ENCODE data around the gene UST. TPM values are rescaled to one million over a fixed set of nuclear protein-coding genes. Genes with fewer than 3 reads are reported as not detected.

Gene UST
- total RNA-seq, 1 experiment from 2014 or later = 32.1 TPM

GRCh38 chr6:149044528-149044927, 297.7 kb downstream of the UST start (continued):
- TF ChIP-seq ZNF232 (CRISPR knock-in tag; IDR thresholded peaks at IDR 0.05) = no peak

DNA sequence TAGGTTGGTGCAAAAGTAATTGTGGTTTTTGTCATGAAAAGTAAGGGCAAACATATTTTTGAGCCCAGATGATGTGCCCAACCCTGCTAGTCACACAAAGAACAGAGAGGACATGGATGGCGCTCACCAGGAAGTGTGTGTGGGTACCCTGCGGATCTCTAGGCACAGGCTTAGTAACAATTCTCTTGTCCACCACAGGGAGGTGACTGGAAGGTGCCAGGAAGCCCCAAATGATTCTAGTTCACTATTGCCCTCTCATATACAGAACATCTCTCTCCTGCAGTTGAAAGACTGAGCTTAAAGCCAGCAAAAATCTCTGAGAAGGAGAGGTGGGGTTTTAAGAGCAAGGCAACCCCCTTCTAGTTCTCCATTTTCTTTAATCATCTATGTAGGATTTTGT, 298.6 kb downstream of the UST start:
- Mint-ChIP-seq H3K36me3 (peaks cover 26% of the 10 kb centered on the region), H3K4me3 (no peak overlapping the region), H3K27me3 (ENCODE audit: low read depth) (no peaks in the 10 kb centered on the region), H3K9me3 (no peaks in the 10 kb centered on the region), H3K27ac (no peak overlapping the region), H3K4me1 (peaks cover 45% of the 10 kb centered on the region)
- CTCF ChIA-PET = interaction anchor here (1.2 to 1.8 kb wide), 3 partner anchors 9 to 468 kb away, joined by 3 to 9 read pairs (median 5); no protein-coding TSS in a partner anchor
- TF ChIP-seq ELF4 (CRISPR knock-in tag; IDR thresholded peaks at IDR 0.05; ENCODE audit: low read depth) (no peak), ZNF232 (CRISPR knock-in tag; IDR thresholded peaks at IDR 0.05) (no peak), ZNF671 (CRISPR knock-in tag; IDR thresholded peaks at IDR 0.05) (no peak), KAT7 (CRISPR knock-in tag; IDR thresholded peaks at IDR 0.05; ENCODE audit: borderline replicate concordance) (no peak), ZNF219 (CRISPR knock-in tag; IDR thresholded peaks at IDR 0.05; ENCODE audit: borderline replicate concordance) (no peak), MLX (CRISPR knock-in tag; IDR thresholded peaks at IDR 0.05) (no peak), RORB (CRISPR knock-in tag; IDR thresholded peaks at IDR 0.05) (no peak), ATF3 (CRISPR knock-in tag; conservative IDR thresholded peaks at IDR 0.05) (no peak)
- TF ChIP-seq, protein P1, sequence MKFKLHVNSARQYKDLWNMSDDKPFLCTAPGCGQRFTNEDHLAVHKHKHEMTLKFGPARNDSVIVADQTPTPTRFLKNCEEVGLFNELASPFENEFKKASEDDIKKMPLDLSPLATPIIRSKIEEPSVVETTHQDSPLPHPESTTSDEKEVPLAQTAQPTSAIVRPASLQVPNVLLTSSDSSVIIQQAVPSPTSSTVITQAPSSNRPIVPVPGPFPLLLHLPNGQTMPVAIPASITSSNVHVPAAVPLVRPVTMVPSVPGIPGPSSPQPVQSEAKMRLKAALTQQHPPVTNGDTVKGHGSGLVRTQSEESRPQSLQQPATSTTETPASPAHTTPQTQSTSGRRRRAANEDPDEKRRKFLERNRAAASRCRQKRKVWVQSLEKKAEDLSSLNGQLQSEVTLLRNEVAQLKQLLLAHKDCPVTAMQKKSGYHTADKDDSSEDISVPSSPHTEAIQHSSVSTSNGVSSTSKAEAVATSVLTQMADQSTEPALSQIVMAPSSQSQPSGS (CRISPR knock-in tag; IDR thresholded peaks at IDR 0.05; ENCODE audit: borderline replicate concordance, low read depth) = no peak
- TF ChIP-seq, protein P2, sequence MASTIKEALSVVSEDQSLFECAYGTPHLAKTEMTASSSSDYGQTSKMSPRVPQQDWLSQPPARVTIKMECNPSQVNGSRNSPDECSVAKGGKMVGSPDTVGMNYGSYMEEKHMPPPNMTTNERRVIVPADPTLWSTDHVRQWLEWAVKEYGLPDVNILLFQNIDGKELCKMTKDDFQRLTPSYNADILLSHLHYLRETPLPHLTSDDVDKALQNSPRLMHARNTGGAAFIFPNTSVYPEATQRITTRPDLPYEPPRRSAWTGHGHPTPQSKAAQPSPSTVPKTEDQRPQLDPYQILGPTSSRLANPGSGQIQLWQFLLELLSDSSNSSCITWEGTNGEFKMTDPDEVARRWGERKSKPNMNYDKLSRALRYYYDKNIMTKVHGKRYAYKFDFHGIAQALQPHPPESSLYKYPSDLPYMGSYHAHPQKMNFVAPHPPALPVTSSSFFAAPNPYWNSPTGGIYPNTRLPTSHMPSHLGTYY (CRISPR knock-in tag; IDR thresholded peaks at IDR 0.05) = no peak
- no peak for DNase-seq (ENCODE audit: low spot score)
- POLR2A ChIA-PET = interaction anchor here (0.6 kb wide), 1 partner anchor 123 kb away, joined by 5 read pairs; no protein-coding TSS in a partner anchor
- peak; percentile 67 for ATAC-seq

- peak overlapping the region; percentile 16; the same call in 1 of the 2 replicates for H3K4me3 Mint-ChIP-seq
- TF ChIP-seq ETV6 (CRISPR knock-in tag; IDR thresholded peaks at IDR 0.05) (peak; percentile 40; the same call in 1 of the 2 replicates), ZMAT4 (CRISPR knock-in tag; IDR thresholded peaks at IDR 0.05) (no peak), HMGA2 (CRISPR knock-in tag; IDR thresholded peaks at IDR 0.05) (no peak), TEAD4 (CRISPR knock-in tag; IDR thresholded peaks at IDR 0.05) (no peak), USF2 (CRISPR knock-in tag; IDR thresholded peaks at IDR 0.05) (no peak)
- DNase-seq (ENCODE audit: low spot score) (no peak), ATAC-seq (no peak)
- H3K27ac Mint-ChIP-seq = peak overlapping the region; percentile 53
- H3K9me3 Mint-ChIP-seq = no peaks in the 10 kb centered on the region
- peaks cover 27% of the 10 kb centered on the region for H3K36me3 Mint-ChIP-seq
- H3K4me1 Mint-ChIP-seq = peaks cover 54% of the 10 kb centered on the region
- ChIA-PET CTCF (interaction anchor here (1.2 to 1.8 kb wide), 3 partner anchors 8 to 468 kb away, joined by 3 to 9 read pairs (median 5); no protein-coding TSS in a partner anchor), POLR2A (interaction anchor here (0.6 kb wide), 1 partner anchor 124 kb away, joined by 5 read pairs; no protein-coding TSS in a partner anchor)
- no peaks in the 10 kb centered on the region for H3K27me3 Mint-ChIP-seq (ENCODE audit: low read depth)
These were observed 299.5 kb downstream of the UST start for GRCh38 chr6:149046164-149046821.

Measured in WTC11 (cell line).